ENCODE data around the gene GRHPR.

- TF ChIP-seq CTCF (IDR thresholded peaks at IDR 0.05) (no peak), POLR2A (IDR thresholded peaks at IDR 0.05) (no peak)
These were observed 47.6 kb upstream of the GRHPR start for GRCh38 chr9:37374892-37375291.
